Aorta (tissue), 5 donors: ENCODE results near the gene NSF. TPM values are rescaled to one million over a fixed set of nuclear protein-coding genes. Genes with fewer than 3 reads are reported as not detected.
"Not testable (repeated sequence)": the region's sequence is repeated elsewhere in the genome, so short reads cannot be mapped to it uniquely, and the experiment has no call there.

Source experiments
- ATAC-seq: fragments of 200-7000 bp; cut with Tn5 transposase; one replicate; pipeline ENCODE4 v1.9.1; 2022; ENCODE audit warnings: moderate library complexity; ENCODE audit not compliant: low FRiP score
- DNase-seq, 2 donors: peaks; one replicate each; pipeline ENCODE4 v3.0.0-alpha.2; 2020
- H3K27ac ChIP-seq, 2 donors: one replicate each; pipeline ENCODE4 v1.5.1; 2013; ENCODE audit warnings: low read length in 2 of 2, mild to moderate bottlenecking in 2 of 2, moderate library complexity in 2 of 2, control low read depth in 1 of 2, inconsistent platforms in 1 of 2, low read depth in 1 of 2
- H3K27me3 ChIP-seq, 2 donors: one replicate each; pipeline ENCODE4 v1.6.1; 2013; ENCODE audit warnings: control low read depth in 1 of 2, low read length in 1 of 2, mild to moderate bottlenecking in 1 of 2, moderate library complexity in 1 of 2; ENCODE audit not compliant: insufficient read depth in 2 of 2, control insufficient read depth in 1 of 2
- H3K36me3 ChIP-seq, 2 donors: one replicate each; pipeline ENCODE4 v1.6.1; 2013; ENCODE audit warnings: control low read depth in 1 of 2, low read length in 1 of 2, mild to moderate bottlenecking in 1 of 2; ENCODE audit not compliant: insufficient read depth in 2 of 2, control insufficient read depth in 1 of 2
- H3K4me1 ChIP-seq, 2 donors: one replicate each; pipeline ENCODE4 v1.6.1; 2013; ENCODE audit warnings: low read length in 2 of 2, control low read depth in 1 of 2, mild to moderate bottlenecking in 1 of 2, moderate library complexity in 1 of 2; ENCODE audit not compliant: insufficient read depth in 2 of 2, control insufficient read depth in 1 of 2
- H3K4me3 ChIP-seq, 2 donors: one replicate each; pipeline ENCODE4 v1.5.1; 2013; ENCODE audit warnings: low read length in 2 of 2, control low read depth in 1 of 2, mild to moderate bottlenecking in 1 of 2
- H3K9me3 ChIP-seq: one replicate; pipeline ENCODE4 v1.6.1; 2013; ENCODE audit warnings: mild to moderate bottlenecking, low read length; ENCODE audit not compliant: control insufficient read depth
- WGBS, 2 donors: extraction: QIAGEN DNeasy Blood & Tissue Kit; methylation state at CpG; one replicate each; pipeline ENCODE4 v1.1.7; 2013; 5-methylcytosine and 5-hydroxymethylcytosine counted together
- intact Hi-C, 2 donors: fragments of 100-400 bp; cut with DNase I; formaldehyde crosslinking; loops; one replicate each; pipeline versions ENCODE4 v1.14.2 to v1.15.0; 2022
- polyA plus RNA-seq, 2 donors: library from polyadenylated mRNA; stranded (reverse); fragments of 200-250 nt; gene quantifications; one replicate each; pipeline ENCODE4 v1.2.3, GENCODE V29; 2013
- total RNA-seq, 2 donors: library from RNA; stranded (reverse); fragmentation: NEBNext Ultra II Directional; extraction: Animal tissue kit (Norgen Biotek cat#: 25700); gene quantifications; one replicate each; pipeline ENCODE4 v1.2.1, GENCODE V29; 2021
- donor health status: healthy with polysubstance abuse.
- donor health status: Bipolar disorder and iron deficiency.
- donor health status: DM: no; HTN: no; CAD: no.
- donor health status: DM: no; HTN: no; CAD: no.
- donor health status: DM: yes; HTN: yes; CAD: no.

Gene NSF
- total and polyA plus RNA-seq, 4 donors = 10.6 to 34.5 (median 22.9) TPM

GRCh38 chr17:46744441-46744840 lies 154.0 kb downstream of the NSF start:
- Histone ChIP-seq H3K9me3 (no peaks in the 10 kb centered on the region), H3K27me3 (no peaks in the 10 kb centered on the region), H3K4me3 (no peak overlapping the region), H3K4me1 (no peaks in the 10 kb centered on the region), H3K27ac (no peak overlapping the region), H3K36me3 (no peaks in the 10 kb centered on the region)
- WGBS, 2 donors = 96 to 97% methylated on average over 1 of the region's 1 CpG
- intact Hi-C loops = no loop called here
- ATAC-seq = no peak
- no peak for DNase-seq

GRCh38 chr17:46745376-46745775 lies 154.9 kb downstream of the NSF start:
- H3K27me3 ChIP-seq = no peaks in the 10 kb centered on the region
- WGBS, 2 donors = 61 to 72% methylated on average over 3 of the region's 3 CpGs
- DNase-seq (no peak), ATAC-seq (no peak)
- no peaks in the 10 kb centered on the region for H3K9me3 ChIP-seq
- no peak overlapping the region for H3K4me3 ChIP-seq
- H3K27ac ChIP-seq = no peak overlapping the region
- H3K4me1 ChIP-seq = no peaks in the 10 kb centered on the region
- intact Hi-C loops = no loop called here
- H3K36me3 ChIP-seq = no peaks in the 10 kb centered on the region

- Histone ChIP-seq H3K36me3 (peaks cover 5 to 8% of the 10 kb centered on the region in 2 donors), H3K4me3 (no peak overlapping the region), H3K9me3 (no peaks in the 10 kb centered on the region), H3K27me3 (no peaks in the 10 kb centered on the region), H3K4me1 (no peaks in the 10 kb centered on the region), H3K27ac (no peak overlapping the region)
- 96 to 97% methylated on average over 4 of the region's 4 CpGs for WGBS, 2 donors
- ATAC-seq (no peak), DNase-seq (no peak)
- intact Hi-C loops = no loop called here
These were observed 161.0 kb downstream of the NSF start for GRCh38 chr17:46751425-46751824.

GRCh38 chr17:46753776-46754175 lies 163.3 kb downstream of the NSF start:
- Histone ChIP-seq H3K9me3 (no peaks in the 10 kb centered on the region), H3K36me3 (peaks cover 8% of the 10 kb centered on the region in 2 donors), H3K27ac (no peak overlapping the region), H3K4me3 (no peak overlapping the region), H3K4me1 (no peaks in the 10 kb centered on the region), H3K27me3 (no peaks in the 10 kb centered on the region)
- intact Hi-C loops = no loop called here
- 89% methylated on average over 3 of the region's 3 CpGs for WGBS, 2 donors
- DNase-seq (no peak), ATAC-seq (no peak)

- Histone ChIP-seq H3K9me3 (no peaks in the 10 kb centered on the region), H3K27me3 (no peaks in the 10 kb centered on the region), H3K27ac (no peak overlapping the region), H3K4me1 (no peaks in the 10 kb centered on the region), H3K36me3 (peaks cover 8% of the 10 kb centered on the region in 2 donors), H3K4me3 (no peak overlapping the region)
- intact Hi-C loops = no loop called here
- 76 to 81% methylated on average over 4 of the region's 4 CpGs for WGBS, 2 donors
- ATAC-seq = no peak
- DNase-seq = no peak
These were observed 165.7 kb downstream of the NSF start for GRCh38 chr17:46756081-46756735.

- no peaks in the 10 kb centered on the region for H3K27me3 ChIP-seq
- ATAC-seq = no peak
- no peak overlapping the region for H3K27ac ChIP-seq
- DNase-seq = no peak
- H3K4me3 ChIP-seq = no peak overlapping the region
- H3K4me1 ChIP-seq = no peaks in the 10 kb centered on the region
- no peaks in the 10 kb centered on the region for H3K9me3 ChIP-seq
- WGBS, 2 donors = 84 to 91% methylated on average over 2 of the region's 2 CpGs
- peaks cover 6 to 8% of the 10 kb centered on the region in 2 donors for H3K36me3 ChIP-seq
- intact Hi-C loops = no loop called here
These were observed 166.4 kb downstream of the NSF start for GRCh38 chr17:46756861-46757260.

GRCh38 chr17:46757588-46757987 lies 167.1 kb downstream of the NSF start:
- H3K36me3 ChIP-seq, intact Hi-C loops: not testable (repeated sequence)
- 74 to 77% methylated on average over 4 of the region's 4 CpGs for WGBS, 2 donors

GRCh38 chr17:46758614-46759013 lies 168.1 kb downstream of the NSF start:
- WGBS, 2 donors = 96 to 97% methylated on average over 5 of the region's 5 CpGs
- Histone ChIP-seq H3K27me3 (no peaks in the 10 kb centered on the region), H3K4me1 (no peaks in the 10 kb centered on the region), H3K27ac (no peak overlapping the region), H3K36me3 (peaks cover 6 to 8% of the 10 kb centered on the region in 2 donors), H3K4me3 (no peak overlapping the region), H3K9me3 (no peaks in the 10 kb centered on the region)
- ATAC-seq (no peak), DNase-seq (no peak)
- intact Hi-C loops = no loop called here

More at GRCh38 chr17:46757588-46757987, 167.1 kb downstream of the NSF start:
- not testable (repeated sequence) for H3K9me3 ChIP-seq, DNase-seq, H3K27me3 ChIP-seq, H3K4me1 ChIP-seq, ATAC-seq, H3K27ac ChIP-seq, H3K4me3 ChIP-seq

GRCh38 chr17:46759141-46759540 lies 168.7 kb downstream of the NSF start:
- Histone ChIP-seq H3K27me3 (no peaks in the 10 kb centered on the region), H3K36me3 (peaks cover 6 to 7% of the 10 kb centered on the region in 2 donors), H3K4me1 (no peaks in the 10 kb centered on the region), H3K9me3 (no peaks in the 10 kb centered on the region), H3K4me3 (no peak overlapping the region), H3K27ac (no peak overlapping the region)
- ATAC-seq (no peak), DNase-seq (no peak)
- WGBS, 2 donors = 80 to 81% methylated on average over 9 of the region's 9 CpGs
- intact Hi-C loops = no loop called here
